HepG2 (cell line): ENCODE results near the gene SNRNP27. TPM values are rescaled to one million over a fixed set of nuclear protein-coding genes. Genes with fewer than 3 reads are reported as not detected.

Source experiments
- AKAP8 ChIP-seq: sonication (generic); formaldehyde crosslinking; IDR thresholded peaks from 2 replicates; pipeline ENCODE4 v1.5.1; 2020; ENCODE audit warnings: mild to moderate bottlenecking, missing genetic modification reagents
- ARNTL ChIP-seq: sonication (generic); formaldehyde crosslinking; IDR thresholded peaks from 2 replicates; pipeline ENCODE4 v1.4.0; 2020; ENCODE audit warnings: mild to moderate bottlenecking, missing genetic modification reagents
- HMGXB3 ChIP-seq: sonication (generic); formaldehyde crosslinking; IDR thresholded peaks from 2 replicates; pipeline ENCODE4 v1.4.0; 2020; ENCODE audit warnings: missing genetic modification reagents, borderline replicate concordance
- KDM5B ChIP-seq: sonication (generic); formaldehyde crosslinking; IDR thresholded peaks from 2 replicates; pipeline ENCODE4 v1.4.0; 2020; ENCODE audit warnings: missing genetic modification reagents, mild to moderate bottlenecking, borderline replicate concordance
- MBNL3 ChIP-seq: fragments of 250-450 bp; sonication (Bioruptor Pico); conservative IDR thresholded peaks from 2 replicates; pipeline ENCODE4 v1.8.0; 2022; ENCODE audit warnings: mild to moderate bottlenecking, inconsistent platforms
- NCOR1 ChIP-seq: fragments of 200-600 bp; sonication (generic); IDR thresholded peaks from 2 replicates; pipeline ENCODE4 v1.7.0; 2017; ENCODE audit warnings: antibody characterized with exemption, low read length, borderline replicate concordance
- ONECUT2 ChIP-seq: sonication (generic); formaldehyde crosslinking; IDR thresholded peaks from 2 replicates; pipeline ENCODE4 v1.4.0; 2020; ENCODE audit warnings: missing genetic modification reagents
- PBX3 ChIP-seq: sonication (generic); formaldehyde crosslinking; IDR thresholded peaks from 2 replicates; pipeline ENCODE4 v1.8.1; 2023; ENCODE audit warnings: missing genetic modification reagents, inconsistent platforms, borderline replicate concordance
- POLR2AphosphoS5 ChIP-seq: IDR thresholded peaks from 2 replicates; pipeline ENCODE4 v1.6.1; 2012; ENCODE audit warnings: low read depth, low read length
- REST ChIP-seq, 2 experiments: IDR thresholded peaks; 2 replicates each; pipeline ENCODE4 v1.6.1; 2011 to 2012; ENCODE audit warnings: low read length in 2 of 2, borderline replicate concordance in 1 of 2, low read depth in 1 of 2, mild to moderate bottlenecking in 1 of 2, moderate library complexity in 1 of 2
- SMAD3 ChIP-seq: sonication (generic); formaldehyde crosslinking; IDR thresholded peaks from 2 replicates; pipeline ENCODE4 v1.4.0; 2020; ENCODE audit warnings: missing genetic modification reagents
- TEF ChIP-seq: sonication (generic); formaldehyde crosslinking; IDR thresholded peaks from 2 replicates; pipeline ENCODE4 v1.5.0; 2020; ENCODE audit warnings: missing genetic modification reagents
- ZIK1 ChIP-seq: sonication (generic); formaldehyde crosslinking; IDR thresholded peaks from 2 replicates; pipeline ENCODE4 v1.5.0; 2020; ENCODE audit warnings: mild to moderate bottlenecking, low read depth, missing genetic modification reagents, borderline replicate concordance
- ZNF292 ChIP-seq: sonication (generic); formaldehyde crosslinking; IDR thresholded peaks from 2 replicates; pipeline ENCODE4 v1.8.1; 2022; ENCODE audit warnings: mild to moderate bottlenecking, low read depth, missing genetic modification reagents, borderline replicate concordance
- ZXDC ChIP-seq: sonication (generic); formaldehyde crosslinking; IDR thresholded peaks from 2 replicates; pipeline ENCODE4 v1.5.0; 2020; ENCODE audit warnings: mild to moderate bottlenecking, missing genetic modification reagents
- polyA plus RNA-seq, 8 experiments: library from polyadenylated mRNA; depleted of rRNA in 3 of 8; stranded (reverse) in 7 of 8; unstranded in 1 of 8; fragments of >200 nt; fragmentation: Illumina TruSeq in 4 of 8; extraction: Trizol in 4 of 8; gene quantifications; 2 replicates each; pipeline versions ENCODE4 v1.2.1 to v1.2.3, GENCODE V29; 2011 to 2016; ENCODE audit warnings: low read depth in 4 of 8, missing spikeins in 1 of 8, mixed read lengths in 1 of 8; ENCODE audit not compliant: insufficient read depth in 1 of 8
- total RNA-seq, 5 experiments: library from RNA; depleted of rRNA; stranded (reverse); fragments of >200 nt; fragmentation: Illumina TruSeq; extraction: Trizol; gene quantifications; 2 replicates each; pipeline ENCODE4 v1.2.3, GENCODE V29; 2016; ENCODE audit warnings: low read depth in 1 of 5

Gene SNRNP27
- total and polyA plus RNA-seq, 2 of the 13 experiments (the other 11 are each of a cell fraction or from before 2014, with no cell fraction given) = 49.8 to 54.6 TPM

GRCh38 chr2:69933839-69934613 is 40.3 kb downstream of the SNRNP27 start (continued):
- TF ChIP-seq HMGXB3 (CRISPR knock-in tag) = peak; percentile 49
- TF ChIP-seq TEF = no peak
- TF ChIP-seq ARNTL (CRISPR knock-in tag) = no peak
- no peak for TF ChIP-seq ZIK1 (CRISPR knock-in tag)
- TF ChIP-seq ONECUT2 (CRISPR knock-in tag) = 0 out of 2 replicates have a peak, but pooled peaks have one; percentile 18
- no peak for TF ChIP-seq ZXDC (CRISPR knock-in tag)
- TF ChIP-seq KDM5B = no peak
- TF ChIP-seq NCOR1 = peak; percentile 85; the same call in 1 of the 2 replicates
- TF ChIP-seq REST (IDR thresholded peaks at IDR 0.05; ENCODE audit: borderline replicate concordance in 1 of 2, low read depth in 1 of 2, low read length in 2 of 2) = 0 out of 4 replicates have a peak, but pooled peaks of 1 of the 2 experiments have one; percentile 31
- TF ChIP-seq POLR2AphosphoS5 = no peak
- no peak for TF ChIP-seq AKAP8 (CRISPR knock-in tag)
- TF ChIP-seq ZNF292 (CRISPR knock-in tag) = peak; percentile 84; the same call in 1 of the 2 replicates
- no peak for TF ChIP-seq MBNL3
- TF ChIP-seq SMAD3 = peak; percentile 18; the same call in 1 of the 2 replicates
- no peak for TF ChIP-seq PBX3 (CRISPR knock-in tag)
